ENCODE measurements around the gene PRSS57.
"Not testable (repeated sequence)": the region's sequence is repeated elsewhere in the genome, so short reads cannot be mapped to it uniquely, and the experiment has no call there.

The PRSS57 gene

DNA sequence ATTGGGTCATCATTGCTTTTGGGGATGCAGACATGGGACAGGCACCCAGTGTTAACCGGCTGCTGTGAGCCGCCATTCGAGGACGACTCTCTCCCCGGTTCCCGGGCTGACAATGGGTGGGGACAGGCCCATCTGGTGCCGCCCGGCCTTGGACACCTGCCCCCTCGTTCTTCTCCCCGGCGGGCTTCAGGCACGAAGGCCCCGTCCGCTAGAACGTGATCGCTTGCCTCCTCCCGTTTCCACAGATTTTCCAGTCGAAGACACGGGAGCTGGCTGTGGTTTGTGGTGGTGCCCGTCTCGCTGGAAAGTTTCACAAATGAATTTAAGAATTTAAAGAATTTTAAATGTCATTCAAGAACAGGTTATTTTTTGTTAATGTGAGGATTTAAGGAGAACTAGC, 15.5 kb upstream of the PRSS57 start:
- Mint-ChIP-seq H3K27ac (no peak overlapping the region), H3K4me3 (no peak overlapping the region), H3K9me3 (peaks cover 6% of the 10 kb centered on the region), H3K27me3 (peaks cover 30% of the 10 kb centered on the region), H3K4me1 (ENCODE audit: low read depth) (peaks cover 3% of the 10 kb centered on the region), H3K36me3 (ENCODE audit: low read depth) (no peaks in the 10 kb centered on the region)

- no peaks in the 10 kb centered on the region for H3K9me3 Mint-ChIP-seq
- H3K4me1 Mint-ChIP-seq (ENCODE audit: low read depth), result peaks cover 3% of the 10 kb centered on the region
- no peak overlapping the region for H3K27ac Mint-ChIP-seq
- H3K4me3 Mint-ChIP-seq, result no peak overlapping the region
- peaks cover 24% of the 10 kb centered on the region for H3K27me3 Mint-ChIP-seq
- no peaks in the 10 kb centered on the region for H3K36me3 Mint-ChIP-seq (ENCODE audit: low read depth)
Measured at GRCh38 chr19:709965-710571, 14.8 kb upstream of the PRSS57 start.

GRCh38 chr19:709196-709964, 14.1 kb upstream of the PRSS57 start:
- Mint-ChIP-seq H3K27me3 (peaks cover 24% of the 10 kb centered on the region), H3K27ac (no peak overlapping the region), H3K4me1 (ENCODE audit: low read depth) (peaks cover 3% of the 10 kb centered on the region), H3K4me3 (no peak overlapping the region), H3K9me3 (no peaks in the 10 kb centered on the region), H3K36me3 (ENCODE audit: low read depth) (no peaks in the 10 kb centered on the region)

DNA sequence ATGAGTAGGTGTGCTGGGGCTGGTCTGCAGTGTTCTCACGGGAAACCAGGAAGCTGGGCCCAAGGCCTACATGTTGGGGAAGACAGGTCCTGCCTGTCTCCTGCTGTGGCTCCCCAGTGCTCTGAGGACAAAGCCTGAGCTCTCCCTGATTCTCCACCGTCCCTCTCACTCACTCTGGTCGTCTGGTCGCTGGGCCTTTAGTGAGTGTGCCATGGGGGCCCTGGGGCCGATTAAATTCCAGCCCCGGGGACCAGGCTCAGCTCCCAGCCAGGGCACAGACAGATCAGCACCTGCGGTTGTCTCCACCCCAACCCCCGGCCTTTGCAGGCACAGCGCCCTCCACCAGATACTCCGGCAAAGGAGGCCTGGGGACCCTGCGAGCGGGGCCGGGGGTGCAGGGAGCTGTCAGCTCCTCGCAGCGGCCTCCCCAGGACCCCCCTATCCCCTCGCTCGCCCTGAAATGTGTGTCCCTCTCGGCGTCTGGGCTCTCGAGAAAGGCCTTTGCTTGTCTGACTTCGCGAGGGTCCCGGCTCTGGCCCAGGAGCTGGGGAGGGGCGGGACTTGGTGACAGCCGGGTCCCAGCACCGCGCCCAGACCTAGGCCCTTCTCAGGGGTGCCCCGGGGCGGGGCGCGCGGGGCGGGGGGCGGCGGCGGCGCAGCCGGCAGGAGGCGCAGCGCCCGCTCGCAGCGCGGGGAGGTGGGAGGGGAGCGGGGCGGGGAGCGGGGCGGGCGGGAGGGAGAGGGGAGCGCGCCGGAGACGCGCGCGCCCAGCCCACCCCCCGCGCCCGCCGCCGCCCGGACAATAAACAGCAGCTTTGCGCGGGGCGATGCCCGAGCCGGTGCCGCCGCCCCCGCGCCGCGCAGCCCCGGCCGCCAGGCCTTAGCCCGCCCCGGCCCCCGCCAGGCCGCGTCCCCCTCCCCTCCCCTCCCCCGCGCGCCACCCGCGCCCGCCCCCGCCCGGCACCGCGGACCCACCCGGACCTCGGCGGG, 13.2 kb upstream of the PRSS57 start, which contains the start of gene PALM:
Gene PALM, plus strand, starts transcription at position 782 of the 990 bp plus-strand sequence. CDS start 212 bp downstream, outside the sequence.
- H3K36me3 Mint-ChIP-seq (ENCODE audit: low read depth), result no peaks in the 10 kb centered on the region
- H3K27ac Mint-ChIP-seq, result no peak within 1 kb of the TSS
- no peaks in the 10 kb centered on the region for H3K9me3 Mint-ChIP-seq
- H3K27me3 Mint-ChIP-seq, result peaks cover 24% of the 10 kb centered on the region
- H3K4me3 Mint-ChIP-seq, result no peak within 1 kb of the TSS
- H3K4me1 Mint-ChIP-seq (ENCODE audit: low read depth), result peaks cover 3% of the 10 kb centered on the region

DNA sequence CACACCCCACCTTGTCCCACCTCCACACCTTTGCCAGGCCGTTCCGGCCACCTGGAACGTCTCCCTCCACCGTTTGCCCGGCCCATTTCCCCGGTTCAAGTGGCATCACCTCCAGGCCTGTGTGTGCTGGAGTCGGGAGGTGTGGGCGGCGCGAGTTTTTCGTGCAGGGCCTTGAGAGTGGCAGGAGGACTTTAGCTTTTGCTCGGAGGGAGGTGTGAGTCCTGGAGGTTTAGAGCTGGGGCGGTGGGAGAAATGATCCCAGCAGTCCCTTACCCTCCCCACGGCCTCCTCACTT, 9.1 kb upstream of the PRSS57 start:
- Mint-ChIP-seq H3K27me3 (peaks cover 22% of the 10 kb centered on the region), H3K4me1 (ENCODE audit: low read depth) (peaks cover 9% of the 10 kb centered on the region), H3K36me3 (ENCODE audit: low read depth) (no peaks in the 10 kb centered on the region), H3K9me3 (no peaks in the 10 kb centered on the region), H3K4me3 (no peak overlapping the region), H3K27ac (no peak overlapping the region)

DNA sequence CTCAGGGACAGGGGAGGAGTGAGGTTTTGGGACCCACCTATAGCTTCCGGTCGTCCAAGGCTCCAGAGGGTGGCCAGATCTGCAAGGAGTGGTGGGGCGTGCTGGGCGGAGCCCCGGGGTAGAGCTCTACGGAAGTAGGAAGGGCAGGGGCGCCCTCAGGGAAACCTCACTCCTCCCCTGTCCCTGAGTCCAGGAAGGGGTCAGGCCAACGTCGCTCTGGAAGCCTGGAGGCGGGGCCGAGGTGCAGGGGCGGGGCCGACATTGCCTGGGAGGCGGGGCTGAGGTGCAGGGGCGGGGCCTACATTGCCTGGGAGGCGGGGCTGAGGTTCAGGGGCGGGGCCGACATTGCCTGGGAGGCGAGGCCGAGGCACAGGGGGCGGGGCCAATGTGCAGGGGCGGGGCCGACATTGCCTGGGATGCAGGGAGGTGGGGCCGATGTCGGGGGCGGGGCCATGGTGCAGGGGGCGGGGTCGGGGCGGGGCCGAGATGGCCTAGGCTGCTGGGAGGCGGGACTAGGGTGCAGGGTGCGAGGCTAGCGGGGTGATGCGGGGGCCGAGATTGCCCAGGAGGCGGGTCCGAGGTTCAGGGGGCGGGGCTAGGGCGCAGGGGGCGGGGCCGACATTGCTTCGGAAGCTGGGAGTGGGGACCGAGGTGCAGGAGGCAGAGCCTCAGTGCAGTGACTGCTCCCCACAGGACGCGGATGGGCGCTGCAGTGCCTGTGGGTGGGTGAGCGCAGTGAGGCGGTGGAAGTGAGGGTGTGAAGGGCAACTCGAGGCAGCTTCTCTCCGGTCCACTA, 8.6 kb upstream of the PRSS57 start:
- Mint-ChIP-seq H3K4me1 (ENCODE audit: low read depth) (peaks cover 9% of the 10 kb centered on the region), H3K27ac (no peak overlapping the region), H3K9me3 (no peaks in the 10 kb centered on the region), H3K36me3 (ENCODE audit: low read depth) (no peaks in the 10 kb centered on the region), H3K4me3 (no peak overlapping the region), H3K27me3 (peaks cover 22% of the 10 kb centered on the region)

DNA sequence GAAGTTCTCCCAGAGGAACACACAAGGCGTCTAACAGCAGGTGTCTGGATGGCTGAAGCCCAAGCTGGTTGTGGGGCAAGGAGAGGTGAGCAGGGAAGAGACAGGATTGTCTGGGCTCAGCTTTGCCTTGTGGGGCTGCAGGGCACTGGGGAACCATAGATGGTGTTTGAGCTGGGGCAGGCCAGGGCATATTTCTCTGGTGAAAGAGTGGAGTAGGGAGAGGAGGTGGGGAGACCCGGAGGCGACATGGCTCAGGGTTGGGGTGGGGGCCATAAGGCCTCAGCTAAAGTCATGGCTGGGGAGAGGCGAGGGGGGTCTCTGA, 8.0 kb upstream of the PRSS57 start:
- no peaks in the 10 kb centered on the region for H3K36me3 Mint-ChIP-seq (ENCODE audit: low read depth)
- no peak overlapping the region for H3K27ac Mint-ChIP-seq
- peak overlapping the region; percentile 13 for H3K4me3 Mint-ChIP-seq
- peaks cover 22% of the 10 kb centered on the region for H3K27me3 Mint-ChIP-seq
- no peaks in the 10 kb centered on the region for H3K9me3 Mint-ChIP-seq
- peaks cover 9% of the 10 kb centered on the region for H3K4me1 Mint-ChIP-seq (ENCODE audit: low read depth)

DNA sequence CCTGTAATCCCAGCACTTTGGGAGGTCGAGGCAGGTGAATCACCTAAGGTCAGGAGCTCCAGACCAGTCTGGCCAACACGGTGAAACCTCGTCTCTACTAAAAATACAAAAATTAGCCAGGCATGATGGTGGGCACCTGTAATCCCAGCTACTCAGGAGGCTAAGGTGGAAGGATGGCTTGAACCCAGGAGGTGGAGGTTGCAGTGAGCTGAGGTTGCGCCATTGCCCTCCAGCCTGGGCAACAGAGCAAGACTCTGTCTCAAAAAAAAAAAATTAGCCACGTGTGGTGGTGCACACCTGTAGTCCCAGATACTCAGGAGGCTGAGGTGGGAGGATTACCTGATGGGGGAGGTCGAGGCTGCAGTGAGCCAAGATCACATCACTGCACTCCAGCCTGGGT, 7.6 kb upstream of the PRSS57 start:
- peaks cover 18% of the 10 kb centered on the region for H3K27me3 Mint-ChIP-seq
- not testable (repeated sequence) for H3K9me3 Mint-ChIP-seq; H3K4me1 Mint-ChIP-seq (ENCODE audit: low read depth); H3K27ac Mint-ChIP-seq; H3K36me3 Mint-ChIP-seq (ENCODE audit: low read depth)
- peak overlapping the region; percentile 13 for H3K4me3 Mint-ChIP-seq

- not testable (repeated sequence) for H3K4me3 Mint-ChIP-seq; H3K9me3 Mint-ChIP-seq; H3K27ac Mint-ChIP-seq; H3K36me3 Mint-ChIP-seq (ENCODE audit: low read depth)
- H3K4me1 Mint-ChIP-seq (ENCODE audit: low read depth), result peaks cover 13% of the 10 kb centered on the region
- peaks cover 17% of the 10 kb centered on the region for H3K27me3 Mint-ChIP-seq
Measured at GRCh38 chr19:699885-700284, 4.6 kb upstream of the PRSS57 start.

GRCh38 chr19:698529-698928, 3.3 kb upstream of the PRSS57 start:
- H3K9me3 Mint-ChIP-seq; H3K4me3 Mint-ChIP-seq; H3K27ac Mint-ChIP-seq; H3K36me3 Mint-ChIP-seq (ENCODE audit: low read depth): not testable (repeated sequence)
- peaks cover 19% of the 10 kb centered on the region for H3K27me3 Mint-ChIP-seq
- peaks cover 13% of the 10 kb centered on the region for H3K4me1 Mint-ChIP-seq (ENCODE audit: low read depth)

DNA sequence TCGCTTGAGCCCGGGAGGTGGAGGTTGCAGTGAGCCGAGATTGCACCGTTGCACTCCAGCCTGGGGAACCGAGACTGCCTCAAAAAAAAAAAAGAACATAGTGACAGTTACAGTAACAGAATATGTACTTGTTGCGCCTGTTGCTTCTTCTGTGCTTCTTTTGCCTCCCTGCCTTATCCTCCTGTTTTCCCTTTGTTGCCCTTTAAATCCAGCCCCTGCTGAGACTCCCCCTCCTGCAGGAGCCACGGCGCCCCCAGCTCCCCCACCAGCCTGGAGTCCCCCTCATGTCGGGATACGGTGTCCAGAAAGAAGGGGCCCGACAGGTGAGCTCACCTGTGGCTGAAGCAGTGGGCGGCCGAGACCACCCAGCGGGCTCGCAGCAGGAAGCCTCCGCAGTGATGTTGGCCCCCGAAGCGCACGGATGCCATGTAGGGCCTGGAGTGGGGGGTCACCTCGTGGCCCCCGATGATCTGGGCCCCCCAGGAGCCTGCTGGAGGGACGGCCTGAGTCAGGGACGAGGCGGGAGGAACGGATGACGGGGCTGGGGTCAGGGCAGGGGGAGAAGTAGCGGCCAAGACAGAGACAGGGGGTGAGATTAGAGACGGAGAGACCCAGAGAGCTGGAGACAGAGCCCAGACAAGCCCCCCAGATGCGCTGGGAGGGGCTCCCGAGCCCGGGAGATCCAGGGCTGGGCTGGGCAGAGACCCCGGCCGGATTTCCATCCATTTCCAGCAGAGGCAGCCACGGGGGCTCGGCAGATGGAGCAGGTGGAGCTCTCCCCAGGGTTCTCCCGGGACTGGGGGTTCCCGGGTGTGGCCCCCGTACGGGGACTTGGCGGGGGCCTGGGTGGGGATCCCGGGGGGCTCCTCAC, 536 bp downstream of the PRSS57 start:
- Mint-ChIP-seq H3K4me1 (ENCODE audit: low read depth) (peaks cover 7% of the 10 kb centered on the region), H3K9me3 (no peaks in the 10 kb centered on the region), H3K4me3 (no peak overlapping the region), H3K36me3 (ENCODE audit: low read depth) (no peaks in the 10 kb centered on the region), H3K27me3 (peaks cover 11% of the 10 kb centered on the region), H3K27ac (no peak overlapping the region)

GRCh38 chr19:690203-690602, 5.0 kb downstream of the PRSS57 start:
- H3K27ac Mint-ChIP-seq, result no peak overlapping the region
- H3K27me3 Mint-ChIP-seq, result peaks cover 4% of the 10 kb centered on the region
- no peak overlapping the region for H3K4me3 Mint-ChIP-seq

GRCh38 chr19:688992-689391, 6.3 kb downstream of the PRSS57 start:
- no peak overlapping the region for H3K4me3 Mint-ChIP-seq
- H3K36me3 Mint-ChIP-seq (ENCODE audit: low read depth), result no peaks in the 10 kb centered on the region
- no peak overlapping the region for H3K27ac Mint-ChIP-seq
- H3K9me3 Mint-ChIP-seq, result no peaks in the 10 kb centered on the region
- no peaks in the 10 kb centered on the region for H3K27me3 Mint-ChIP-seq
- no peaks in the 10 kb centered on the region for H3K4me1 Mint-ChIP-seq (ENCODE audit: low read depth)

More at GRCh38 chr19:690203-690602, 5.0 kb downstream of the PRSS57 start:
- no peaks in the 10 kb centered on the region for H3K36me3 Mint-ChIP-seq (ENCODE audit: low read depth)
- no peaks in the 10 kb centered on the region for H3K4me1 Mint-ChIP-seq (ENCODE audit: low read depth)
- H3K9me3 Mint-ChIP-seq, result no peaks in the 10 kb centered on the region

- Mint-ChIP-seq H3K9me3 (no peaks in the 10 kb centered on the region), H3K27ac (no peak overlapping the region), H3K4me3 (no peak overlapping the region), H3K27me3 (no peaks in the 10 kb centered on the region), H3K4me1 (ENCODE audit: low read depth) (no peaks in the 10 kb centered on the region), H3K36me3 (ENCODE audit: low read depth) (no peaks in the 10 kb centered on the region)
Measured at GRCh38 chr19:688214-688613, 7.0 kb downstream of the PRSS57 start.
